IMR-90 (cell line): ENCODE data around the gene REXO5. TPM values are rescaled to one million over a fixed set of nuclear protein-coding genes. Genes with fewer than 3 reads are reported as not detected.

Source experiments
- ATAC-seq: fragments of 200-7000 bp; cut with Tn5 transposase; 2 replicates; pipeline ENCODE4 v1.9.1; 2020; ENCODE audit warnings: low read depth, mild to moderate bottlenecking, moderate library complexity
- BruUV-seq: library from RNA; stranded (reverse); fragments of 400-500 nt; replicated peaks from 2 replicates; lab custom pipeline; 2021; lab: Mats Ljungman, UMichigan
- CTCF ChIA-PET: fragments of 300-600 bp; formaldehyde crosslinking; extraction: SDS; loops from one replicate; lab custom pipeline; 2021; ENCODE audit warnings: antibody characterized with exemption; lab: Yijun Ruan, JAX
- POLR2A ChIA-PET: fragments of 300-600 bp; sonication (Branson Sonifier 250); formaldehyde crosslinking; loops from one replicate; lab custom pipeline; 2022; ENCODE audit warnings: antibody characterized with exemption; ENCODE audit not compliant: unreplicated experiment; lab: Charles Lee
- DNase-seq: peaks from one replicate; pipeline ENCODE4 v3.0.0; 2013
- H2AFZ ChIP-seq: replicated peaks from 2 replicates; pipeline ENCODE3; 2013; ENCODE audit warnings: low read length, mild to moderate bottlenecking; ENCODE audit not compliant: poor library complexity
- H2AK5ac ChIP-seq: 2 replicates; pipeline ENCODE4 v1.6.1; 2013; ENCODE audit warnings: low read depth, low read length, inconsistent platforms
- H2AK9ac ChIP-seq: replicated peaks from 2 replicates; pipeline ENCODE3; 2013; ENCODE audit warnings: mild to moderate bottlenecking, low read depth, low read length, moderate library complexity; ENCODE audit not compliant: poor library complexity
- H2BK120ac ChIP-seq: 2 replicates; pipeline ENCODE4 v1.6.1; 2013; ENCODE audit warnings: low read depth, low read length, inconsistent platforms
- H2BK15ac ChIP-seq: 3 replicates; pipeline ENCODE4 v1.6.1; 2013; ENCODE audit warnings: low read depth, low read length, inconsistent platforms
- H2BK20ac ChIP-seq: 2 replicates; pipeline ENCODE4 v1.6.1; 2013; ENCODE audit warnings: low read depth, mild to moderate bottlenecking, inconsistent platforms, low read length, moderate library complexity
- H2BK5ac ChIP-seq: 2 replicates; pipeline ENCODE4 v1.6.1; 2013; ENCODE audit warnings: mild to moderate bottlenecking, low read depth, low read length, inconsistent platforms; ENCODE audit not compliant: poor library complexity, severe bottlenecking
- H3K14ac ChIP-seq: replicated peaks from 2 replicates; pipeline ENCODE4 v1.6.1; 2013; ENCODE audit warnings: low read depth, low read length, inconsistent platforms
- H3K18ac ChIP-seq: 2 replicates; pipeline ENCODE4 v1.6.1; 2013; ENCODE audit warnings: low read depth, low read length, control low read depth
- H3K23ac ChIP-seq: 2 replicates; pipeline ENCODE4 v1.6.1; 2013; ENCODE audit warnings: low read depth, low read length, inconsistent platforms
- H3K27ac ChIP-seq: 2 replicates; pipeline ENCODE4 v1.5.1; 2013; ENCODE audit warnings: mild to moderate bottlenecking, control low read depth, low read length; ENCODE audit not compliant: insufficient read depth
- H3K27me3 ChIP-seq: 2 replicates; pipeline ENCODE4 v1.6.1; 2013; ENCODE audit warnings: low read length; ENCODE audit not compliant: control insufficient read depth, insufficient read depth
- H3K36me3 ChIP-seq: 2 replicates; pipeline ENCODE4 v1.6.1; 2013; ENCODE audit warnings: low read length, mixed read lengths; ENCODE audit not compliant: control insufficient read depth, insufficient read depth
- H3K4ac ChIP-seq: 2 replicates; pipeline ENCODE4 v1.6.1; 2013; ENCODE audit warnings: low read depth, low read length, inconsistent platforms
- H3K4me1 ChIP-seq: 2 replicates; pipeline ENCODE4 v1.6.1; 2013; ENCODE audit warnings: low read length, mixed read lengths; ENCODE audit not compliant: control insufficient read depth, insufficient read depth
- H3K4me2 ChIP-seq: 2 replicates; pipeline ENCODE4 v1.6.1; 2013; ENCODE audit warnings: low read depth, mild to moderate bottlenecking, control low read depth, low read length, moderate library complexity
- H3K4me3 ChIP-seq: 2 replicates; pipeline ENCODE4 v1.5.1; 2013; ENCODE audit warnings: low read depth, mild to moderate bottlenecking, control low read depth, low read length, moderate library complexity; ENCODE audit not compliant: insufficient read depth
- H3K56ac ChIP-seq: 2 replicates; pipeline ENCODE4 v1.6.1; 2013; ENCODE audit warnings: low read length, inconsistent platforms; ENCODE audit not compliant: insufficient read depth; ENCODE audit errors: extremely low read depth
- H3K79me1 ChIP-seq, 2 experiments: 2 replicates each; pipeline ENCODE4 v1.6.1; 2013; ENCODE audit warnings: low read length in 2 of 2, inconsistent platforms in 1 of 2, low read depth in 1 of 2
- H3K9ac ChIP-seq: 2 replicates; pipeline ENCODE4 v1.6.1; 2013; ENCODE audit warnings: low read depth, low read length, control low read depth
- H3K9me1 ChIP-seq: 2 replicates; pipeline ENCODE4 v1.6.1; 2013; ENCODE audit warnings: low read length, inconsistent platforms; ENCODE audit not compliant: insufficient read depth
- H3K9me3 ChIP-seq: 2 replicates; pipeline ENCODE4 v1.6.1; 2013; ENCODE audit warnings: low read length; ENCODE audit not compliant: control insufficient read depth, insufficient read depth
- H4K20me1 ChIP-seq: 2 replicates; pipeline ENCODE4 v1.6.1; 2013; ENCODE audit warnings: low read length, inconsistent platforms; ENCODE audit not compliant: insufficient read depth
- H4K5ac ChIP-seq: 2 replicates; pipeline ENCODE4 v1.6.1; 2013; ENCODE audit warnings: mild to moderate bottlenecking, low read depth, low read length, control low read depth
- H4K8ac ChIP-seq, 2 experiments: 2 replicates each; pipeline ENCODE4 v1.6.1; 2013; ENCODE audit warnings: low read depth in 2 of 2, low read length in 2 of 2, control low read depth in 1 of 2, inconsistent platforms in 1 of 2
- H4K91ac ChIP-seq: 2 replicates; pipeline ENCODE4 v1.6.1; 2013; ENCODE audit warnings: low read depth, low read length, inconsistent platforms; ENCODE audit not compliant: insufficient read depth
- CHD1 ChIP-seq: IDR thresholded peaks from 2 replicates; pipeline ENCODE4 v1.6.1; 2012; ENCODE audit warnings: low read depth, low read length, improper control_type of control experiment
- CTCF ChIP-seq: conservative IDR thresholded peaks from 2 replicates; pipeline ENCODE4 v1.5.1; 2012; ENCODE audit warnings: mild to moderate bottlenecking, low read depth, low read length, improper control_type of control experiment
- FOS ChIP-seq: fragments of 150-350 bp; IDR thresholded peaks from 2 replicates; pipeline ENCODE4 v1.6.1; 2016; ENCODE audit warnings: low read depth, low read length
- MAFK ChIP-seq: IDR thresholded peaks from 2 replicates; pipeline ENCODE4 v1.6.1; 2012; ENCODE audit warnings: low read depth, low read length, improper control_type of control experiment
- POLR2A ChIP-seq: IDR thresholded peaks from 2 replicates; pipeline ENCODE4 v1.6.1; 2012; ENCODE audit warnings: mild to moderate bottlenecking, low read depth, low read length
- RAD21 ChIP-seq: IDR thresholded peaks from 2 replicates; pipeline ENCODE4 v1.6.1; 2012; ENCODE audit warnings: low read length, improper control_type of control experiment
- RCOR1 ChIP-seq: IDR thresholded peaks from 2 replicates; pipeline ENCODE4 v1.6.1; 2012; ENCODE audit warnings: mild to moderate bottlenecking, low read length, improper control_type of control experiment; ENCODE audit not compliant: insufficient replicate concordance
- WGBS, 2 experiments: methylation state at CpG; one replicate each; pipeline versions ENCODE4 v1.1.5 to v1.1.7; 2013; ENCODE audit warnings: missing lambda C conversion rate in 2 of 2; ENCODE audit not compliant: insufficient read length in 1 of 2; ENCODE audit errors: extremely low coverage in 2 of 2; 5-methylcytosine and 5-hydroxymethylcytosine counted together
- dilution Hi-C: fragments of 300-500 bp; cut with HindIII; formaldehyde crosslinking; loops from one replicate; pipeline ENCODE4 v1.14.3; 2018; ENCODE audit warnings: low sequenced_read_pairs; ENCODE audit not compliant: unreplicated experiment
- in situ Hi-C: fragments of 300-500 bp; cut with MboI; formaldehyde crosslinking; loops from 3 replicates; pipeline ENCODE4 v1.14.3; 2019; ENCODE audit warnings: low sequenced_read_pairs, inconsistent platforms, mixed read lengths
- intact Hi-C: fragments of 100-400 bp; cut with micrococcal nuclease; formaldehyde crosslinking; loops from 2 replicates; pipeline ENCODE4 v1.10.0; 2022
- polyA plus RNA-seq, 3 experiments: library from polyadenylated mRNA; depleted of rRNA; stranded (reverse); fragments of >200 nt; gene quantifications; 2 replicates each; pipeline ENCODE4 v1.2.3, GENCODE V29; 2012; ENCODE audit warnings: low replicate concordance in 1 of 3
- total RNA-seq: library from RNA; depleted of rRNA; stranded (reverse); fragments of >200 nt; gene quantifications from 2 replicates; pipeline ENCODE4 v1.2.3, GENCODE V29; 2012

Gene REXO5
- total and polyA plus RNA-seq, 2 of the 4 experiments (the other 2 are of a cell fraction): 3.7 to 7.0 TPM

- H3K27ac ChIP-seq: no peak overlapping the region
- WGBS, 2 experiments: no CpG with 5 or more reads among the region's 2 CpGs
- H2BK20ac ChIP-seq: no peak overlapping the region
- H3K4me3 ChIP-seq: no peak overlapping the region
- H2AFZ ChIP-seq: no peak overlapping the region
- no peaks in the 10 kb centered on the region for H3K9me3 ChIP-seq
- H4K5ac ChIP-seq: no peak overlapping the region
- BruUV-seq: no TSS peak
- no peak overlapping the region for H4K8ac ChIP-seq
- no peak overlapping the region for H4K91ac ChIP-seq
- H2AK5ac ChIP-seq: no peak overlapping the region
- ATAC-seq (no peak), DNase-seq (no peak)
- intact Hi-C loops: no loop called here
- no peaks in the 10 kb centered on the region for H4K20me1 ChIP-seq
- in situ Hi-C loops: no loop called here
- H2BK120ac ChIP-seq: no peak overlapping the region
- H3K9ac ChIP-seq: no peak overlapping the region
- dilution Hi-C loops: no loop called here
- no peak for TF ChIP-seq FOS
- TF ChIP-seq POLR2A: no peak
- no peak for TF ChIP-seq RCOR1
- TF ChIP-seq CTCF: no peak
- TF ChIP-seq RAD21: no peak
- TF ChIP-seq CHD1: no peak
- no peak for TF ChIP-seq MAFK
- H2AK9ac ChIP-seq: no peak overlapping the region
- no peaks in the 10 kb centered on the region for H3K4me1 ChIP-seq
- no peaks in the 10 kb centered on the region for H3K36me3 ChIP-seq
- no peaks in the 10 kb centered on the region for H3K27me3 ChIP-seq
- H2BK15ac ChIP-seq: no peak overlapping the region
- ChIA-PET POLR2A (no interaction called here), CTCF (no interaction called here)
- no peak overlapping the region for H3K4ac ChIP-seq
- H3K14ac ChIP-seq: no peak overlapping the region
- no peak overlapping the region for H3K4me2 ChIP-seq
- H2BK5ac ChIP-seq: no peak overlapping the region
- H3K18ac ChIP-seq: no peak overlapping the region
- H3K79me1 ChIP-seq: no peaks in the 10 kb centered on the region
- H3K9me1 ChIP-seq: no peaks in the 10 kb centered on the region
- no peak overlapping the region for H3K56ac ChIP-seq
- no peak overlapping the region for H3K23ac ChIP-seq
Observed at GRCh38 chr16:20760346-20760745, 46.0 kb upstream of the REXO5 start.
